ENCODE results near the gene CHST7. TPM values are rescaled to one million over a fixed set of nuclear protein-coding genes. Genes with fewer than 3 reads are reported as not detected.

Gene CHST7
- total and polyA plus RNA-seq, 4 donors: 2.9 to 13.2 (median 5.8) TPM

DNA sequence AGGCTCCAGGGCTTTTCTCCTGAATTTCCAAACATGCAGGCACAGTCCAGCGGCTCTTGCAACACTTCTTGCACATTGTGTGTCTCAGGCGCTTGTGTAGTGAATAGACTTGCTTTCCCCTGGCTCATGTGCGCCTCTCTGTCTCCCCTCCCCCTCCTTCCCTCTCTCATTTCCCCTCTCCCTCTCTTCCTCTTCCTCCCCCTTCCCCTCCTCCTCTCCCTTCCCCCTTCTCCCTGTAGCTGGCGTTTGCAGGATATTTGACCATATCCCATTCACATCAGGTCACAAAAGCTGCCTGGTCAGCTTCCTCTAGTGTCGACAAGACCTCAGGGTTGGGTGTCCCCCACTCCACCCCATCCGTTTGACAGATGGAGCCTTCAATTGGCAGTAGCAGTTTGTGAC, 2.4 kb downstream of the CHST7 start:
- peak overlapping the region; percentile 51 to 64 for H3K27ac ChIP-seq (ENCODE audit: low read depth in 1 of 2, low read length in 2 of 2)
- peaks cover 3 to 35% (median 21%) of the 10 kb centered on the region in 4 donors for H3K4me1 ChIP-seq (ENCODE audit: control insufficient read depth in 4 of 4, insufficient read depth in 4 of 4, low read length in 3 of 4)
- H3K9me3 ChIP-seq (ENCODE audit: control insufficient read depth in 4 of 4, low read length in 3 of 4): no peaks in the 10 kb centered on the region
- H3K9ac ChIP-seq (ENCODE audit: low read depth in 1 of 2, low read length in 2 of 2): peak overlapping the region; percentile 32 to 67
- no peaks in the 10 kb centered on the region for H3K27me3 ChIP-seq (ENCODE audit: control insufficient read depth in 4 of 4, insufficient read depth in 4 of 4, low read length in 3 of 4)
- DNase-seq (ENCODE audit: low spot score): no peak
- TF ChIP-seq RXRA (IDR thresholded peaks at IDR 0.05): peak in 1 of 2 donors; percentile 8
- no peak for TF ChIP-seq FOXA2 (IDR thresholded peaks at IDR 0.05)
- peak in 1 of 2 donors; percentile 19 for TF ChIP-seq RAD21 (IDR thresholded peaks at IDR 0.05)
- TF ChIP-seq MAX (IDR thresholded peaks at IDR 0.05): peak; percentile 29
- TF ChIP-seq YY1 (IDR thresholded peaks at IDR 0.05): peak; percentile 28
- TF ChIP-seq REST (IDR thresholded peaks at IDR 0.05): no peak
- TF ChIP-seq EGR1 (IDR thresholded peaks at IDR 0.05; ENCODE audit: low read depth in 2 of 2): no peak
- no peaks in the 10 kb centered on the region for H3K36me3 ChIP-seq (ENCODE audit: control insufficient read depth in 4 of 4, insufficient read depth in 3 of 4, low read depth in 1 of 4, low read length in 3 of 4)
- 7% methylated on average over 6 of the region's 6 CpGs for WGBS
- peak overlapping the region; percentile 50 to 68 (median 58) for H3K4me3 ChIP-seq (ENCODE audit: low read depth in 1 of 3, low read length in 3 of 3)

DNA sequence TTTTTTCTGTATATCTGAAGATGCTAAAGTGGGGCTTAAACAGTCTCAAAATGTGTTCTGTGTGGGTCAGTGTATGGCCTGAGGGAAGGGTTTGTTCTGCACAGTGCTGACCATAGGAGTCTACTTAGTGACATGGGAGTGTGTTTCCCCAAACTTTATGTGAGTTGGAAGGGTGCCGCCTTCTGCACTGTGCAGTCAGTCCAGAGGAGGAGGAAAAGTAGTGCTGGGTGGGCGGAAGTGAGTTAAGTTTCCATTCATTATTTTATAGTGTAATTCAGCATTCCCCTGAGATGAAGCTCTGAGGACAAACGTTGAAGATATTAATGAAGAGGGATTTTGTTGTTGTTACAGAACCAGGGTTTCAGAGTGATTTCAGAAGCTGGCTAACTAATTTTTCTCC, 2.9 kb downstream of the CHST7 start:
- H3K9ac ChIP-seq (ENCODE audit: low read depth in 1 of 2, low read length in 2 of 2): peak overlapping the region in 1 of 2 donors; percentile 13
- H3K4me1 ChIP-seq (ENCODE audit: control insufficient read depth in 4 of 4, insufficient read depth in 4 of 4, low read length in 3 of 4): peaks cover 3 to 35% (median 21%) of the 10 kb centered on the region in 4 donors
- H3K9me3 ChIP-seq (ENCODE audit: control insufficient read depth in 4 of 4, low read length in 3 of 4): no peaks in the 10 kb centered on the region
- no peak for DNase-seq (ENCODE audit: low spot score)
- peak overlapping the region; percentile 43 to 64 for H3K27ac ChIP-seq (ENCODE audit: low read depth in 1 of 2, low read length in 2 of 2)
- no peaks in the 10 kb centered on the region for H3K27me3 ChIP-seq (ENCODE audit: control insufficient read depth in 4 of 4, insufficient read depth in 4 of 4, low read length in 3 of 4)
- 28% methylated on average over 3 of the region's 3 CpGs for WGBS
- H3K4me3 ChIP-seq (ENCODE audit: low read depth in 1 of 3, low read length in 3 of 3): peak overlapping the region in 2 of 3 donors; percentile 50 to 68
- no peaks in the 10 kb centered on the region for H3K36me3 ChIP-seq (ENCODE audit: control insufficient read depth in 4 of 4, insufficient read depth in 3 of 4, low read depth in 1 of 4, low read length in 3 of 4)
- TF ChIP-seq SP1 (IDR thresholded peaks at IDR 0.05) (no peak), HNF4A (conservative IDR thresholded peaks at IDR 0.05) (no peak), NR2F2 (IDR thresholded peaks at IDR 0.05) (no peak)

DNA sequence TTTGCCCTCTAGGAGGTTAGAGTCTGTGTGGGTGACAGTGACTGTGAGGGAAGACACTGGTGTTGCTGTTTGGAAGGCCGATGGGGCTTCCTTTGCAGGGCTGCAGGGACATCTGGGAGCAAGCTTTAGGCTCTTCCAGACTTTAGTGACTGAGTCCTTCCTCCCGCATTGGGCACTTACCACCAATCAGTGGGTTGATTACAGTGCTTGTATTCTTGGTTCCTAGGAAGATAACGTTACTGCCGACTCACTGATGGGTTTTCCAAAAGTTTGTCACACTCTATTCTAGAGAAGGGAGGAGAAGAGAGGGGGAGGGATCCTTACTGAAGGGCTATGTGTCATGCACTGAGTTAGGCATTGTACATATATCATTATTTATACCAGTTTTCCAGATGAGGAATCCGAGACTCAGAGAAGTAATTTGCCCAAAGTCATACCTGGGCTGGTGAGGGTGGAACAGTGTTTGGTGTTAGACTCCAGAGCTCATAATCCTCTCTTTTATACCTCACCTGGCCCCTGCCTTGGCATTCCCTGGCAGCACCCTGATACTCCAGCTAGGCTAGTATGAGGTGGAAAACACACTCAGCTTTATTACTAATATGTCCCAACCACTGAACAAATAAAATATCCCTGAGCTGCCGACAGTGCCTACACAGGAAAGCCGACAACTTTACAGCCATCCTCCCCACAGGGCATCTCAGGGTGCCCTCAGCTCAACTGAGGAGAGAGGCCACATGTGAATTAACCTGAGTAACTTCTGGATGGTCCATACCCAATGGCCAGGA, 3.8 kb downstream of the CHST7 start:
- 73% methylated on average over 7 of the region's 7 CpGs for WGBS
- TF ChIP-seq RAD21 (IDR thresholded peaks at IDR 0.05) (no peak), REST (IDR thresholded peaks at IDR 0.05) (no peak), SP1 (IDR thresholded peaks at IDR 0.05) (no peak), ATF3 (IDR thresholded peaks at IDR 0.05) (no peak), FOXA1 (IDR thresholded peaks at IDR 0.05) (no peak), NR2F2 (IDR thresholded peaks at IDR 0.05) (no peak), EGR1 (IDR thresholded peaks at IDR 0.05; ENCODE audit: low read depth in 2 of 2) (no peak), JUND (IDR thresholded peaks at IDR 0.05) (no peak), GABPA (IDR thresholded peaks at IDR 0.05 in 1 of 2, conservative IDR thresholded peaks at IDR 0.05 in 1 of 2) (no peak), MAX (IDR thresholded peaks at IDR 0.05) (no peak), TAF1 (conservative IDR thresholded peaks at IDR 0.05) (no peak), YY1 (IDR thresholded peaks at IDR 0.05) (no peak)
- TF ChIP-seq, protein P1, sequence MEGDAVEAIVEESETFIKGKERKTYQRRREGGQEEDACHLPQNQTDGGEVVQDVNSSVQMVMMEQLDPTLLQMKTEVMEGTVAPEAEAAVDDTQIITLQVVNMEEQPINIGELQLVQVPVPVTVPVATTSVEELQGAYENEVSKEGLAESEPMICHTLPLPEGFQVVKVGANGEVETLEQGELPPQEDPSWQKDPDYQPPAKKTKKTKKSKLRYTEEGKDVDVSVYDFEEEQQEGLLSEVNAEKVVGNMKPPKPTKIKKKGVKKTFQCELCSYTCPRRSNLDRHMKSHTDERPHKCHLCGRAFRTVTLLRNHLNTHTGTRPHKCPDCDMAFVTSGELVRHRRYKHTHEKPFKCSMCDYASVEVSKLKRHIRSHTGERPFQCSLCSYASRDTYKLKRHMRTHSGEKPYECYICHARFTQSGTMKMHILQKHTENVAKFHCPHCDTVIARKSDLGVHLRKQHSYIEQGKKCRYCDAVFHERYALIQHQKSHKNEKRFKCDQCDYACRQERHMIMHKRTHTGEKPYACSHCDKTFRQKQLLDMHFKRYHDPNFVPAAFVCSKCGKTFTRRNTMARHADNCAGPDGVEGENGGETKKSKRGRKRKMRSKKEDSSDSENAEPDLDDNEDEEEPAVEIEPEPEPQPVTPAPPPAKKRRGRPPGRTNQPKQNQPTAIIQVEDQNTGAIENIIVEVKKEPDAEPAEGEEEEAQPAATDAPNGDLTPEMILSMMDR (IDR thresholded peaks at IDR 0.05; ENCODE audit: low read depth, low read length, missing input control): no peak

More for the DNA sequence above, 3.8 kb downstream of the CHST7 start:
- Histone ChIP-seq H3K4me1 (ENCODE audit: control insufficient read depth in 4 of 4, insufficient read depth in 4 of 4, low read length in 3 of 4) (peaks cover 3 to 37% (median 23%) of the 10 kb centered on the region in 4 donors), H3K27ac (ENCODE audit: low read depth in 1 of 2, low read length in 2 of 2) (peak overlapping the region in 1 of 2 donors; percentile 12), H3K9ac (ENCODE audit: low read depth in 1 of 2, low read length in 2 of 2) (no peak overlapping the region), H3K36me3 (ENCODE audit: control insufficient read depth in 4 of 4, insufficient read depth in 3 of 4, low read depth in 1 of 4, low read length in 3 of 4) (no peaks in the 10 kb centered on the region), H3K9me3 (ENCODE audit: control insufficient read depth in 4 of 4, low read length in 3 of 4) (no peaks in the 10 kb centered on the region), H3K4me3 (ENCODE audit: low read depth in 1 of 3, low read length in 3 of 3) (no peak overlapping the region), H3K27me3 (ENCODE audit: control insufficient read depth in 4 of 4, insufficient read depth in 4 of 4, low read length in 3 of 4) (no peaks in the 10 kb centered on the region)
- DNase-seq (ENCODE audit: low spot score): no peak

All from liver (tissue), 9 donors.